NCI-H1436 treated with DMSO at 0.1 percent for 48 hours (cell line): ENCODE results near the gene ZNF618.

Source experiments
- DNase-seq: peaks from one replicate; lab custom pipeline; 2025; lab: John Stamatoyannopoulos, UW

Gene ZNF618, protein sequence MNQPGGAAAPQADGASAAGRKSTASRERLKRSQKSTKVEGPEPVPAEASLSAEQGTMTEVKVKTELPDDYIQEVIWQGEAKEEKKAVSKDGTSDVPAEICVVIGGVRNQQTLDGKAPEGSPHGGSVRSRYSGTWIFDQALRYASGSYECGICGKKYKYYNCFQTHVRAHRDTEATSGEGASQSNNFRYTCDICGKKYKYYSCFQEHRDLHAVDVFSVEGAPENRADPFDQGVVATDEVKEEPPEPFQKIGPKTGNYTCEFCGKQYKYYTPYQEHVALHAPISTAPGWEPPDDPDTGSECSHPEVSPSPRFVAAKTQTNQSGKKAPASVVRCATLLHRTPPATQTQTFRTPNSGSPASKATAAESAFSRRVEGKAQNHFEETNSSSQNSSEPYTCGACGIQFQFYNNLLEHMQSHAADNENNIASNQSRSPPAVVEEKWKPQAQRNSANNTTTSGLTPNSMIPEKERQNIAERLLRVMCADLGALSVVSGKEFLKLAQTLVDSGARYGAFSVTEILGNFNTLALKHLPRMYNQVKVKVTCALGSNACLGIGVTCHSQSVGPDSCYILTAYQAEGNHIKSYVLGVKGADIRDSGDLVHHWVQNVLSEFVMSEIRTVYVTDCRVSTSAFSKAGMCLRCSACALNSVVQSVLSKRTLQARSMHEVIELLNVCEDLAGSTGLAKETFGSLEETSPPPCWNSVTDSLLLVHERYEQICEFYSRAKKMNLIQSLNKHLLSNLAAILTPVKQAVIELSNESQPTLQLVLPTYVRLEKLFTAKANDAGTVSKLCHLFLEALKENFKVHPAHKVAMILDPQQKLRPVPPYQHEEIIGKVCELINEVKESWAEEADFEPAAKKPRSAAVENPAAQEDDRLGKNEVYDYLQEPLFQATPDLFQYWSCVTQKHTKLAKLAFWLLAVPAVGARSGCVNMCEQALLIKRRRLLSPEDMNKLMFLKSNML

DNA sequence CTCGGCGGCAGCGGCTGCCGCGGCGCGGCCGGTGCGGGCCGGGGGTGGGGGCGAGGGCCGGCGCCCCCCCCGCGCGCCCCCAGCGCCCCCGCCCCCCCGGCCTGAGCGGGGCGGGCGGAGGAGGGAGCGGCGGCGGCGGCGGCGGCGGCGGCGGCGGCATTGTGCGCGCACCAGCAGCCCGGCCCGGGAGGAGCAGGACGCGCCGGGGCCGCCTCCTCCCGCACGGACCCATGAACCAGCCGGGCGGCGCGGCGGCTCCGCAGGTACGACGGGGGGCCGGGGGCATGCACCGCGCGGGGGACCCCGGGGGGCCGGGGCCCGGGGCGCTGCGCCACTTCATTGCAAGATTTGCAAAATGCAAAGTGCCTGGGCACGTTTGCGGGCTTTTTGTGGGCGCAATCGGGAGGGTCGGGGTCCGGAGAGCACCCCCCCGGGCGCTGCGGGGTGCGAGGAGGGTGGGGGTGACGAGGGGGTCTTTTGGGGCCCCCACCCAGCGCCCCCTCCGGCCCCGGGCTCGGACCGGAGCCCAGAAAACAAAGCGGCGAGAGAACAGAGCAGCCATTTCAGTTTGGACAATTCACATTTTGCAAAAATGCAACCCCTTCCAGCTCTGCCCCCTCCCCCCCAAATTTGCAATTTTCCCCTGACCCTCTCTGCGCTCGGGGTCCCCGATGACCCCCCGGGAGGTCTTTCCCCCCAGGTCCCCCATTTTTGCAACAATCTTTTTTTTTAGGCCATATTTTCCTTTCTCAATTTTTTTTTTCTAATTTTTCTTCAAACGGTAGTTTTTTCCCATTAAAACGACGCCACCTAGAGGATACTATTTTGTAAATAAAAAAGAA, at the start of gene ZNF618:
Gene ZNF618, plus strand, starts transcription at position 159 of the 842 bp plus-strand sequence. Its CDS starts 72 bp downstream, at position 231.
- no peak for DNase-seq

DNA sequence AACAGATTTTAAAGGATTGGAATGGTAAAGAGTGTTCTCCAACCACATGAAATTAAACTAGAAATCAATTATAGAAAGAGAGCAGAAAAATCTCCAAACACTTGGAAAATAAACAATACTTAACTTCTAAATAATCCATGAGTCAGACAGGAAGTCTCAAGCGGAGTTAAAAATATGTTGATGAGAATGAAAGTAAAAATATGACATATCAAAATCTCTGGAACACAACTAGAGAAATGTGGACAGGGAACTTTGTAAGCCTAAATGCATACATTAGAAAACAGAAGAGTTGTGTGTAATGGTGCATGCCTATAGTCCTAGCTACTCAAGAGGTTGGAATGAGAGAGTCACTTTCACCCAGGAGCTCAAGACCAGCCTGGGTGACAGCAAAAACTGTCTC, 47.9 kb upstream of the ZNF618 start:
- DNase-seq: no peak

DNA sequence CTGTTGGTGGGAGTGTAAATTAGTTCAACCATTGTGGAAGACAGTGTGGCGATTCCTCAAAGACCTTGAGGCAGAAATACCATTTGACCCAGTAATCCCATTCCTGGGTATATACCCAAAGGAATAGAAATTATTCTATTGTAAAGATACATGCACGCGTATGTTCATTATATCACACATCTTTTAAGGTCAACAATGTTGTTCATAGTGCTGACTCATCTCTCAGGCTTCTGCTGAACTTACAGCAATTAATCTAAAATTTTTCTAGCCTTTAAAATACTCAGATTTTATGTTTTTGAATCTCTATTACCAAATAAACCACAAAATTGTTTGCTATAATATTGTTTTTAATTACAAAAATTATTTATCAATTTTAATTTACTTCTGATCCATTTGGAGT, 38.8 kb upstream of the ZNF618 start:
- no peak for DNase-seq

DNA sequence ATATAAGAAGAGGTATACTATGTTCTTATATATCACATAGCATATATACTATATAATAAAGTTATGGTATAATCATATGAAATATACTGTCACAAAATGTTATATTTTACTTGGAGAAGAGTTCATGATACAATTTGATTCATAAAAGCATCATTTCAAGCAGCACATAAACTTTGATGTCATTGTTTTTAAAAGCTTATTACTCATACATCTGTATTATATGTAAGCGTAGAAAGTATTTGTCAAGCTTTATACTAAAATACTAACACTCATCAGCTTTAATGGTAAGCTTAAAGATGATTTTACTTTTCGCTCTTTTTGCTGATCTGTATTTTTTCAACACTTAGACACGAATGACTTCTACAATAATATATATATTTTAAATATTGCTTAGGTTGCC, 34.0 kb upstream of the ZNF618 start:
- no peak for DNase-seq

DNA sequence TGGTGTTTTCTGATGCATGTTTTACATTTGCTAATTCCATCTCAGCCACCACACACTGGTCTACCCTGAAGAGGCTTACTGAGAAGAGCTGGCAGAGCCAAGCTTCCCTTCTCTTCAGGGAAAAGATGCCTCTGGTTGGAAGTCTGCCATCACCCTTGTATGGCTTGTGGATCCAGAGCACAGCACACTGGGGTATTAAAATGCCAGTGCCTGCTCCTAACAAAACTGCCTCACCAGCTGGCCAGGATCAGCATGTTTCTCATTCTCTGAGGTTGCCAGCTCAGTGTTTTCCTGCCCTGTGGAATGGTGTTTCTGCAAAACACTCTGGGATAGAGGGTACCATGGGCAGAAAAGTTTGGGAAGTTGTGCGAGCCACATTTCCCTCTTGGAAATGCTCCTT, 31.6 kb upstream of the ZNF618 start:
- DNase-seq: no peak

DNA sequence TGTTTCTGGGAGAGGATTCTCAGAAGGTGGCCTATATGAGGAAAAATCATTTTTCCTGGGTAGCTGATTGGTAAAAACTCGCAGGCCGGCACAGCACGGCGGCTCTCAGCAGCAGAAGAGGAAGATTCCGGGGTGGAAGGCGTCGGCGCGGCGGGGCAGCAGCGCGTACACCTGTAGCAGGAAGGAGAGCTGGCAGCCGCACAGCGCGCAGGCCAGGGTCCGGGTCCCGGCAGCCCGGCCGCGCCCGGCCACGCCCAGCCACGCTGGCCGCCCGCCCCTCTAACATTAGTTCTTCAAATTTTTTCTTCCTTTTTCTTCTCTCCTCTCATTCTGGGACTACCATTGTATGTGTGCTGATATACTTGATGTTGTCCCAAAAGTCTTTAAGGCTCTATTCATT, 24.8 kb upstream of the ZNF618 start:
- no peak for DNase-seq

DNA sequence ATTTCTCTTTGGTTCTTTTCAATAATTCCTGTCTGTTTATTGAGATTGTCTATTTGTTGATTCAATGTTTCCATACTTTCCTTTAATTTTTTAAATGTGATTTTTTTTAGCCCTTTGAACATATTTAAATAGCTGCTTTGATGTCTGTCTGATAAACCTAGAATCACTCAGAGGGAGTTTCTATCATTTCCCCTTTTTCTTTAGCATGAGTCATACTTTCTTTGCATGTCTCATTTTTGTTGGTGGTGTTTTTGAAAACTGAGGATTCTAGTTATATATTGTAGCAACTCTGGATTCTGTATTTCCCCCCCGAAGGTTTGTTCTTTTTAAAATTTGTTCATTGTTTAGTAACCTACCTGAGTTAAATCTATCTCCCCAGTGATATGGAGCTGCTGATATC, 24.2 kb upstream of the ZNF618 start:
- DNase-seq: no peak

DNA sequence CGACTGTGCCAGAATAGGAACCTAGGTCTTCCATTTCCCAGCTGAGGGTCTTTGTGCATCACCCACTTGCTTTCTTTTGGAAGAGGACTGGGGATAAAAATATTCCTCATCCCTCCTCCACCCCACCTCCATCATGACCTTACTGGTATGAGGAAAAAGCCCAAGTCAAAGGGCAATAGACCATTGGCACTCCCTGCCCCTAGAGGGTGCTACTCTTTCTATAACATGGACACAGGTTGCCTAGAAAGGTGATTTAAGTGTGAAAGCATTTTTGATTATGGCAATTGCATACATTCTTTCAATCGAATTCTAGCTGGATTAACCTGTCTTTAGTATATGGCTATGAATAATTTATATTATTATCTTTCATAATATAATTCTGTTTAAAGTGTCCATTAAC, 22.8 kb upstream of the ZNF618 start:
- DNase-seq: no peak

DNA sequence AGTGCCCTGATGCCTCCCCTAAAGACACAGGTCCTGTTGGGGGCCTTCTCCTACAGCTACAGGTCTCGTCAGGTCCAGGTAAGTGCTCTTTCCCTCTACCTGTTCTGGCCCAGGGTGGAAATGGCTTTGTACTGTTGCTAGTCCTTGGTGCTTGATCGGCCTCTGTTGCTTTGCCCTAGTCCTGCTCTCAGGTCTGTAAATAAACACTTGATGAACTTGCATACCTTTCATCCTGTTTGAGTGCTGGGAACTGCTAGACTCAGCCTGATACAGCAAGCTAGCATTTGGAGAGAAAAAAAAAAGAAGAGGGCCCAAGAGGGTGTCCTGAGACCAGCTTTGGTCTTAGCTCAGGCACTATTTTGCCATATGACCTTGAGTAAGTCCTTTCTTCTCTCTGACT, 21.8 kb upstream of the ZNF618 start:
- no peak for DNase-seq

DNA sequence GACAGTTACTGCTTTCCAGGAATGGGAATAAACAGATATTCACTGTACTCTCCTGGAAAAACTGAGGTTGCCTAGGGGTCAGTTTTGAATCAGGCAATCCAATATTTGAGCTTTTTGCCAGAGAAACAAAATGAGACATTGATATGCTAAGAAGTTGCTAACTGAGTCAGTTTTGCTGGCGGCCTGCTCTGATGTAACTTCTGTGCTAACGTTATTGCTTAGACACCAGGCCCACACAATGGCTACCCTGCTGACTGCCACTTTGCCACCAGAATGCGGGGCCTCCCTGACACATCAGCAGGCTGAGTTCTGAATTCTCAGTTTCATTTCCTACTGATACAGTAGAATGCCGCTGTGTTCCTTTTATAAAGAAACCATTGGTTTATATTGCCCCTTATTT, 18.2 kb upstream of the ZNF618 start:
- no peak for DNase-seq

DNA sequence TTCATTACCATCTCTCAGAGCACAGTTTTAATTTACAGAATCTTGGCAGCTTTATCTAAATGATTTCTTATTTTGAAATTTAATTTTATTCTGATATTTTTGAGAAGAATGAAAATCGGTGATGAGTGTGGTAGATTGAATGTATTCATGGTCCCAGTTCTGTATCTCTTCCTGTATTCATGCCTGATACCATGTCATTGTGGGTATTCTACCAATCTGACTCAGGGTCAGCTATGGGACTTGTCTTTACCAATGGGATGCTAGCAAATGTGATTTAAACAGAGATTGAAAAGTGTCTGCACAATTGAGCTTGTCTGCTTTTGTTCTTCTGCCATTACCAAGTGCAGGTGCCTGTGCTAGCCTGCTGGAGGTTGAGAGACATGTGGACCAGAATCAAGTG, 17.8 kb upstream of the ZNF618 start:
- no peak for DNase-seq

DNA sequence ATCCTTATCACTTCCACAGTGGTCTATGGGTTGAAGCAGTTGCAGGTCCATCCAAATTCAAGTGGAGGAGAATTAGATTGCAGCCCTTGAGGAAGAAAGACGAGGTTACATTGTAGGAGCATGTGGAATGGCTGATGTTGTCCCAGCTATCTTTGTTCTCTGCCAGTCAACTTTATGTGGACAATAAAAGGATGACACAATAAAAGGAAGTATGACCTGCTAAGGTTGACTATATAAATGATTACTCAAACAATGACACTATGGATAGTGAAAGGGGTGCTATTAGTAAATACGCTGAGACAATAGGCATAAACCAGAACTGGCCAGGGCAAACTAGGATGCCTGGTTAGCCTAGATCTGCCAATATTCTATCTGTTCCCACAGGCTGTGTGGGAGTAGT, 12.8 kb upstream of the ZNF618 start:
- DNase-seq: no peak

DNA sequence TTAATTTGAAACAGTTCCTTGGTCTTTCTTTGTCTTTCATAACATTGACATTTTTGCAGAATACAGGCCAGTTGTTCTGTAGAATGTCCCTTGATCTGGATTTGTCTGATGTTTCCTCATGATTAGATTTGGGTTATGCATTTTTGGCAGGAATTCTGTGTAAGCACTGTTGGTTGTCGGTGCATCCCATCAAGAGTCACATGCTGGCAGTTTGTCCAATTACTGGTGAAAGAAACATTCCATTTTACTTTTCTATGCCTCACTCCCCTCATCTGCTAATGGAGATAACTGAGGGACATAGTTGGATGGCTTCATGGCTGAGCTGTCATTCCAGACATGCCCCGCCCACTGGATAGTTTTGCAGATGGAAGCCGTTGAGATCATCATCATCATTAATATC, 7.6 kb upstream of the ZNF618 start:
- no peak for DNase-seq

DNA sequence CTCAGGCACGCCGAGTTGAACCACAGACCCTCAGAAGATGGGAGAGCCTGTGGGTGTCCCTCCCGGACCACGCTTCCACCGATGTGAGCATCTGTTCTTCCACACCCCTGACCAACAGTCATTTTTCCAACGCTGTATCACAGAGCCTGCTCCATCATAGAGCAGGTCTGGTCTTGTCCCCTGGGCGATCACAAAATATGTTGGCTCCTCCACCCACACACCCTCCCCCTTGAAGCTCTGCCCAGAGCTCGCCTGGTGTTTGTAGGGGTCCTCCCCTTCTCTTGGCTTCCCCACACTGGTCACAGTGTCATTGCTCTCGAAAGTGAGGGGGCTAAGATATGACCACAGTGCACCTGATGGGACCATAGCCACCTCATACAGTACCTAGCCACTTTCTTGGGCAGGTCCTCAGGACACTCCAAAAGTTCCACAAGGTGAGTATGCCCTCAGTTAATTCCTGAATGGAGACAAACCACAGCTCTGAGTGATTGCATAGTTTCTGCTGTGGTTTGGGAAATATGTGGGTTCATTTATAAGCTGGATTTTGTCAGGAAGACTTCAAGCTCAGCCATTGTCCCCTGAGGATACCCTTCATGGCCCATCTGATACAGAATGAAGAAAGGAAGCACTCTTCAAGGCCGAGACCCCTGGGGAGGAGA, 3.5 kb upstream of the ZNF618 start:
- DNase-seq: no peak

DNA sequence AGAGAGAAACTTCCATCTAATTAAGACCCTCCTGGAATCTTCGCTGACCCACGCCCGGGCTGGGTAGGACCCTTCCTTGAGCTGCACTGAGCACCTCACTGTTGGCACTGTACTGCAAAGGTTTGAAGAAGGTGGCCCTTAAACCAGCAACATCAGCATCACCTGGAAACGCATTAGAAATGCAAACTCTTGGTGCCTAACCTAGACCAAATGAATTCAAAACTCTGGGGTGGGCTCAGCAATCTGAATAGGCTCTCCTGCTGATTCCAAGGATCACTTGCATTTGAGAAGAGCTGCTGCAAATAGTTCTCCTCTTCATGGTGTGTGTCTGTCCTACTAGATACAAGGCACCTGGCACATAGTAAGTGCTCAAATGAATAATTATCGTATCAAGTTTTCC, 2.7 kb upstream of the ZNF618 start:
- no peak for DNase-seq

DNA sequence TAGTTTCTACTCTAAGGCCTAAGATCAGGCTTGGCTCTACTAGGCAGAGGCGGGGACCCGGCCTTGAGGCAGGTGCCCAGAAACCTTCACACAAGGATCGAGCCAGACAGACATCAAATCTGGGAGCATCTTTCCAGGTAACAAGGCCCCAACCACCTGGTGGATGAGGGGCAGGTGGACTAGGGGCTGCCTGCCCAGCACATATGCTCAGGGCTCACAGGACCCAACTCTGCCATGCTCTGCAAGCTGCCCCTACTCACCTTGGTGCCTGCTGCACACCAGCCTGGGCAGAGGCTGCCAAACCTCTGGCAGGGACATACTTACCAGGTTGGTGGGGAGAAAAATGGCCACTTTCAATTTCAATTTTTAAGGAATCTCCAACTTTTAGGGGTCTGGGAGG, 2.2 kb upstream of the ZNF618 start:
- DNase-seq: no peak

DNA sequence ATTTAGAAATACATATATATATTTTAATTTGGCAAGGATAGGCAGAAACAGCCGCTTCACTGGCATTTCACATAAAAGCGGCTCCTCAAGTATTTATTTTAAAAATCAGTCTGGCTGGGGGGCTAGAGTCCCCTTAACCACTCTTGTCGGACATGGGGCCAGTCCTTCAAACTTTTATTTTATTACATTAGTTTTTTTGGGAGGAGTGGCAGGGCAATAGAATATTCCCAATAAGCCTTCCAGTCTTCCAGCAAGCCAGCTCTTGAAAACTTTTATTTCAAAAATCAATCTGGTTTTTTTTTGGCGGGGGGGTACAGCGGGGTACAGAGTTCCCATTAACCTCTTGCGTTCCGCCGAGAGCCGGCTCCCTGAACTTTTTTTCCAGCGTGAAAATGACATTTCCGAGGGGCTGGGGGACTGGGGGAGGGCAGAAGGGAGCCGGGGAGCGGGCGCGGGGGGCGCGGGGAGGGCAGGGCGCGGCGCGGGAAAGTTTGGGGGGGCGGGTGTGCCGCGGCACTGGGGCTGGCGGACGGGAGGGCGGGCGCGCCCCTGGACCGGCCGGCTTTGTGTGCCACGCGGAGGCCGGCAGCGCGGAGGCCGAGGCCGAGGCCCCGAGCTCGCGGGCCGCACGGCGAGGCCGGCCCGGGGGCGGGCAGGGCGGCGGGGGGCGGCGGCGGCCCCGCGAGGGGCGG, 504 bp upstream of the ZNF618 start:
- DNase-seq: no peak

DNA sequence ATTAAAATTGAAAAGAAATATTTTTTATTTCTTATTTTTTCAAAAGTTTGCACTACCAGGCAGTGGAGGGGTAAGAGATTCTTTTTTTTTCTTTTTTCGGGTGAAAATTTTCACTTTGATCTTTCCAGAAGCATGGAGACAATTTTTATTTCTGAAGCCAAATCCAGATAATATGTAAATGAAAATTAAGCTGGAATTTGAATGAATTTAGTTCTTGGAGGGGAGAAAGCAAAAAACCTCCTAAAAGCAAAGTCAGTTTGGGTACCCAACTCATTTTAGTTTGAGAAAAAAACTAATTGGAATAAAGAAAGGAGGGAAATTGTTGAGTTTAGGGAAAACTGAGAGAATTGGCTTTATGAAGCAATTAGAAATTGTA, 872 bp downstream of the ZNF618 start:
- DNase-seq: no peak

DNA sequence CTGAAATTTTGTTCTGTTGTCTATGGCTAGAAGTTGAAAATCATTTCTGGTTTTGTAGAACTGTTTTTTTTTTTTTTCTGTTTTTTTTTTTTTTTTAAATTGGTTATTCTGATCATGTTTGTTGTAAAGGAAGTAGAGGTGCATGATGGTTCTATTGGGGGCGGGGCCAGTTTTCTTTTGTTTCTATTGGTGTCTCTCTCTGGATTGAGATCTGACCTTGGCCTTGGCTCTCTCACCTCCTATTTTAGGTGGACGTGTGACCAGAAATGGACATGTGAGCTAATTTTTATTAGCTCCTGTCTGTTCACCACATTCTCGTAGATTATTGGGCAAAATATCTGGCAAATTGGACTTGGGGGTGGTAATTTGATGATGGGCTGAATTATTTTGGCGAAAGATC, 3.2 kb downstream of the ZNF618 start:
- DNase-seq: no peak

DNA sequence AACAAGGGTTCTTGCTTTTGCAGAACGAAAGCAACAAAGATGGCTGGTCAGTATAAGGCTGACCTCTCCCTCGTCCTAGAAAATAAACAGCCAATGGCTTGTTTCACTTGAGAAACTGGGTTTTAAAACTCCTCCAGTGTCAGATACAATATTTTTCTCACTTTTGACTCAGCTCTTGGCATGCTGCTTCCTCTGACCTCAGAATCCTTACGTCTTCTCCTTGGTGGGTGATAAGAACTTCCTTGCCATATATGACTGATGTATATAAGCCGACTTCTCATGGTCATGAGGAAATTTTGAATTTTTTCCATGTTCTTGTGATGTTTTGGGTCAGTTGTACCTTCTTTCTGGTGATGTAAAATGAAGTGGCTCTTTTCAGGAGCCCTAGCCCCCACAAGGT, 3.8 kb downstream of the ZNF618 start:
- no peak for DNase-seq

DNA sequence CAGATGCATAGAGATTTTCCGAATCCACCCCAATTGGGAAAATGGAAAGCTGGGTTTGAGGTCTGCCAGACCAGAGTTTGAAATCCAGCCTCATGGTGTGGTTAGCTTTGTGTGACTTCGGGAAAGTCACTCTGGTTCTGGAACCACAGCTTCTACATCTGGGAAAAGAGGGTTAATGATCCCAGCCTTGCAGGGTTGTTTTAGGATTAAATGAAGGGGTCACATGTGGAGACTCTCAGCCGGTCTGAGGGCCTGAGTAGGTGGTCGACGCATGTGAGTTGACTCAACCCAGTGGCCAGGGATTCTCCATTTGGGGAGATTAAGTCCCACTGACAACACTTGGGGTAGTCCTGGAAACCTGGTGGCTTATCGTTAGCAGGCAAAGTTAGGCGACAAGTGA, 6.1 kb downstream of the ZNF618 start:
- DNase-seq: no peak
